ENCODE results near the gene PTHLH.

PTHLH gene

DNA sequence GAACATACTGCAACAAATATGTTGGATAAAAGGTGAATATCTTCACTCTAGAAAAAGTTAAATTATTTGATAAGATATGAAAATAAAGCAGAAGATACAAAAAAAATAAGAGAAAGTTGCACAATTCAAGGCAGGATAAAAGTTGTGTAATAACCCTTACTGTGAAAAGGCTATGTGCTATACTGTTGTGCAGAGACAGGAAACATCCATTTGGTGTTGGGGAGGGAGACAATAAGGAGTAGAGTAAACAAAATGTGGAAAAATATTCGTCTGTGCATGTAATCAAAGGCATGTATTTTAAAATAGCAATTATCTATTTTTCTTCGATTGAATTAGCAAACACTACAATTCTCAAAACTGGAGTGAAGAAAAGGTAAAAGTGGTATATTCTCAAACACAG is 34.8 kb downstream of the PTHLH start:
- no peak for DNase-seq (ENCODE audit: low spot score)

DNA sequence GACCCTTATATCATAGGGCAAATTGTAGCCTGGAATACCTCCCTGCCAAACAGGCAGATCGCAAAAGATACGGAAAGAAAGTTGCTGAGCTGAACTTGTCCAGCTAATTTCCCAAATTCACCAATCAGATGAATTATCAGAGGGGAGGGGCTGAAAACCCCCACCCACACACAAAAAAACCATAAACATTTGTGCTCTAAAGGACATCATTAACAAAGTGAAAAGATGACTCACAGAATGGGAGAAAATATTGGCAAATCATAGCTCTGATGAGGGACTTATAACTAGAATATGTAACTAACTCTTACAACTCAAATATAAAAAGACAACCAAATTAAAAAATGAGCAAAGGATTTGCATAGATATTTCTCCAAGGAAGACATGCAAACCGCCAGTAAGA is 36.3 kb downstream of the PTHLH start:
- no peak for DNase-seq (ENCODE audit: low spot score)

DNA sequence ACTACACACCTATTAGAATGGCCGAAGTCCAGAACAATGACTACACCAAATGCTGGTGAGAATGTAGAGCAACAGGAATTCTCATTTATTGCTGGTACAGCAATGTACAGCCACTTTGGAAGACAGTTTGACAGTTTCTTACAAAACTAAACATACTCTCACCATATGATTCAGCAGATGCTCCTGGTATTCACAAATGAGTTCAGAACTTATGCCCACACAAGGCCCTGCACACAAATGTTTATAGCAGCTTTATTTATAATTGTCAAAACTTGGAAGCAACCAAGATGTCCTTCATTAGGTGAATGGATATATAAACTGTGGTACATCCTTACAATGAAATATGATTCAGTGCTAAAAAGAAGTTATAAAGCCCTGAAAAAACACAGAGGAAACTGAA is 38.3 kb downstream of the PTHLH start:
- no peak for DNase-seq (ENCODE audit: low spot score)

DNA sequence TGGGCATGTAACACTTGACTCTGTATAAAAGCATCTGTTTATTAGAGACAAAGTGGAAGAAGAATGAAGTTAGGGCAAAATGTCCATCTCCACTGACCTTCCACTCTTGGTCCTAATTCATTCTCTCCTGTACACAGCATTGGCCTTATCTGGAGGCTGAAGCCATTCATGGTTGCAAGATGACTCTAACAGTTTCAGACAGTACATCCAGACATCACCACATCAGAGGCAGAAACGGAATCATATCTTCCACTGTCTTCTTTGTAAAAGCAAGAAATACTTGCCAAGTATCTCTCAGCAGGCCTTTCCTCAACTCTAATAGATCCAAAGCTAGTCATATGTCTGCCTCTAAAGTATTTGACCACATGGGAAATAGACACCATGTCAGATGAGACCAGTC is 41.1 kb downstream of the PTHLH start:
- no peak for DNase-seq (ENCODE audit: low spot score)

DNA sequence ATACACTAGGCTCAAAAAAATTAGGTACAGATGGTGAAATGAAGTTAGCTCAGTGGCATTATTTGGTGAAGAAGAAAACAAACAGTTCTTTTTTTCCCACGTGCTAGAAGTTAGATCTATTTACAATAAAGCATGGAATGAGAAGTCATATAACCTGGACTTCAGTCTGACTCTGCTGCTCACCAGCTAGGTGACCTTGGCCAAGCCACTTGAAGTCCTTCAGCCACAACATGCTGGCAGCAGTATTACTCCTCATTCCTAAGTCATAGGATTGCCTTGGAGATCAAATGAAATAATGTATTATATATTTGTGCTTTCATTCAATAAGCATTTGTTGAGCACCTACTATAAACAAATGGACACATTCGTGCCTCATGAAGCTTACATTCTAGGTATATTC is 45.2 kb downstream of the PTHLH start:
- DNase-seq (ENCODE audit: low spot score), result no peak

DNA sequence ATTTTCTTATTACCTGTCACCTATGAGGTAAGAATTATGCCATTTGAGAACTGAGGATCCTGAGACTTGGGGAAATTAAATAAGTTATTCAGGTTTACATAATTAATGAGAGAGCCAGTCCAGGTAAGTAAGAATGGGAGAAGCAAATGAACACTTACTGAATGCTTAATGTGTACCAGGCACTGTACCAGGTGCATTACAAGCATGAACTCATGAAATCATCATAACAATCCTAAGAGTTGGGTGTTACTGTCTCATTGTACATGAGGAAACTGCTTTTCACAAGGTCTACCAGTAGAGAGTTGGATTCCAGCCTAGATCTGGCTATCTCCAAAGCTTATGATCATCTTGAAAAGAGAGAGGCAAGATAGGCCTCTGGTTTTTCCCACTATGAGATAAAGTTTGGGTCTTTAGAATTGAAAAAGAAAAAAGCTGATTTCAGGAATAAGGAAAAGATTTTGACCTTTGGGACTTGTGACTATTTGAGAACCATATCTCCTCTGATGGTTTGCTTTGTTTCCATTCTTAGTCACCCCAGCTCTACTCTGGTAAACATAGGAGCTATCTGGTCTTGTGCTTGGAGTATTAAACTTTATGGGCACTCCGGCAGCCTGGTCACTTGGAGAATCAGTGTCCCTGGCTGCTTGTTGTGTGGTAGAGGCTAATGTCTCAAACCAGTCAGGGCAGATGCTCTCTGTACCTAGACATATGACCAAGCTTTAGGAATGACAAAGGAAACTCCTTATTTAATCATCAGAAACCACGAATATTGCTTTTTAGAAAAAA is 48.0 kb downstream of the PTHLH start:
- no peak for DNase-seq (ENCODE audit: low spot score)

DNA sequence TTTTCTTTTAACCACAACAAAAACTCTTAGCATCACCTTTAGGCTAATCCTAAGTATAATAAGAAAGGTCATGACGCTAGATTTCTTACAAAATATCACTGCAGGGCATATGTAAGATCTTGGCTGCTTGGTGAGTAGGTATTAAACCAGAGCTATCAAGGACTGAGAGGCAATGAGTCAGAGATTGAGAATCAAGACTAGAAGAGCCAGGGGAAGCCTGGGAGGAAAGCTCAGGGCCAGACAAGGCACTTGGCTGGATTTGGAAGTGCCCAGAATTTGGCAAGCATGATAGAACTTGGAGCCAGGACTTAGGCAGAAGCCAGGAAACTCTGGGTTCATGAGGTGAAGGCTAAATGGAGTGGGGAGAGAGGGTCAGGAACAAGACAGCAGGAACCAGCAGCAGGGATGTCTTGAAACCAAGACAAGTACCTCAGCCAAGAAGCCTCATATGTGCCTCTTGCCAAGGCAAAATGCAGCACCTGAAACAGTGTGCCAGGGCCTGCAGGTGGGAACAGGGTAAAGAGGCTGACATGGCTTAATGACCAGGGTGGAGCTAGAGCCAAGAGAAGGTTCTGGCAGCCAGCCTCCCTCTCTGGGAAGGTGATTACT is 49.9 kb downstream of the PTHLH start:
- DNase-seq (ENCODE audit: low spot score), result no peak

DNA sequence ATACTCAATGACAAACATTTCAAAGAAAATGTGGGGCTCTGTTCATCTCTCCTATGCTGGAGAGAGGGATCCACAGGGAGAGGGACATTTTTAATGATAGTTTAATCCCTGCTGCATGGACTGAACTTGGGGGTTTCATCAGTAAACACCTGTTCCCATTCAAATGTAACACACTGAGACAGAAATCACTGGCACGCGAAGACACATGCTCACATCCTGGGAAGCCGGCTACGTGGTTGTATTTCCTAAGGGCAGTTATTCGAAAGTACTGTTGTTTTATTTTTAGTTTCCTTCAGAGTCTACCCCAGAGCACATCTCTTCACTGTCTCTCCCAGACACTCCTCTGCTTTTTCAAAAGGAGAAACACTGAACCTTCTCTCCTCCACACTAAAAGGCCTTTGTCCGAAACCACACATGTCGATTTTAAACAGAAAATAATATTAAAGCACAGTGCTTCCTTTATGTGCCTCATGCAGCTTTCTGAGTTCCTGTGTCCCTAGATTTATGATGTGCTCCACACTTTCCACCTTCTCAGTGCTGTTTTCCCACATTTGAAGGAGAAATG is 52.8 kb downstream of the PTHLH start:
- DNase-seq (ENCODE audit: low spot score), result no peak

DNA sequence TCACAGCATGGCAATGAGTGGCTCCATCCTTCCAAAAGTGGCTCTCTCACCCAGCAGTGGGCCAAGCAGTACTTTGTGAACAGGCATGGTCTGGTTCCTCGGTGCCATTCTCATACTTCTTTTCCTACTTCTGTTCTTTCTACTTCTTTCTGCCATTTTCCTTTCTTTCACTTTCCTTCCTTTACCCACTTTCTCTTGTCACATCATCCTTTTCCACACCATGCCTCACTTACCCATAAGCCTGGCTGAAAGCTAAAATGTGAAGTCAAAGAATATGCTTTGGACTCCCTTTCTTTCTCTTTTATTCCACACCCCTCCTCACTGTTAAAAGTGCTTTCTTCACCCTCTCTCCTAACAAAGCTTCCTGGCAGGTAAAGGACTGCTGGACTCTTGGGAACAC is 57.0 kb downstream of the PTHLH start:
- no peak for DNase-seq (ENCODE audit: low spot score)

DNA sequence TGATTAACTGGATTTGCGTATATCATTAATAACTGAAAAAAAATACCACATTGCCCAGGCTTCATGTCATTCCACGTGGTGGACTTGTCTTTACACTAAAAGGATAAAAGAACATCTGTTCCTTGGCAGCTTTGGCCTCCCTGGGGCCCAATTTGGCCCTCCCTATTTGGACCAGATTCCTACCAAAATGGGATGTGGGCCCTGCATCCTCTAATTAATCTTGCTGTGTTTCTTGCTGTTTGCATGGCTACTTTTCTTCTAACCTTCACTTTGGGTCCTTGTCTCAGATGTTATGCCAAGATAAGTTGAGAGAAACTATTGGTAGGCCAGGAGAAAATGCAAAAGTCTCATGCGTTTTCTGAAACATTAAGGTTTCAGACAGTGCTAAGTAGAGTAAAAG is 57.5 kb downstream of the PTHLH start:
- DNase-seq (ENCODE audit: low spot score), result no peak

DNA sequence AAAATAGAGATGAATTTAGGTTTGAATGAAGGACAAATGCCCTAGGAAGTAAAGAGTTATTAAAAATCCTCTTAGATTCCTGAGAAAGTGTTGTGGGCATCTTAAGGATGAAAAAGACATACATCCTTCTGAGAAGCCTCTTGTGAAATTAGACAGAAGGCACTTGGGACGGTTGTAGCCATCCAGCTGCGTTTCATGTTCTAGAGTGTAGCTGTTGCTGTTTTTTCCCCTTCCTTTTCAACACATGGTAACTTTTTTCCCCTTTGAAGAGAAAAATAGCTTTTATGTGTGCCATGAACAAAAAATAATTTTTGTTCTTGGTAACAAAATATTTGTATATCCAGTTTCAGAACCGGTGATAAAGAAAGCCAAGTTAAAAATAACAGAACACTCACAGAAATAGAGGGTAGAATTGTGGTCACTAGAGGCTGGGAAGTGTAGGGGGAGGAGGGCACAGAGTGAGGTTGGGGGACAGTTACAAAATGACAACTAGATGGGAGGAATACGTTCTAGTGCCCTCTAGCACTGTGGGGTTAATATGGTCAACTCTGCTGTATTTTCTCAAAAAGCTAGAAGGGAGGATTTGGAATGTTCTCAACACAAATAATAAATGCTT is 58.4 kb downstream of the PTHLH start:
- no peak for DNase-seq (ENCODE audit: low spot score)

DNA sequence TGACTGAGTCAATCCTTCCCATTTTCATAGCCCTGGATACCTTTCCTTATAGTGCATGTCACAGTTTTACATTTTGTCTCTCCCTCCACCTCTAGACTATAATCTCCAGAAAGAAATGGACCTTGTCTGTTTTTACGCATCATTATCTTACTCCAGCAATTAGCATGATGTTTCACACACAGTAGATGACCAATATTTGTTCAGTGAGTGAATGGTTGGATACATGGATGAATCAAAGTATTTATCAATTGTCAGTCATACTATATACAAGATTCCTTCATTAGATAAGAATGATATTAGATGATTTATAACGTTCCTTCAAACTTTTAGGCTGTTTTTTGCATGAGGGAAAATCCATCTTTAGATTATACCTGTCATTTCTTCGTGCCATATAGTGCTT is 61.1 kb downstream of the PTHLH start:
- no peak for DNase-seq (ENCODE audit: low spot score)

Data from left forelimb (tissue), 1 donor.